HepG2 (cell line): ENCODE data around the gene CYP17A1. TPM values are rescaled to one million over a fixed set of nuclear protein-coding genes. Genes with fewer than 3 reads are reported as not detected.
A peak's percentile ranks its signal among the peaks of the same experiment; 100 is the strongest.

Experiments
- ATAC-seq: fragments of 200-7000 bp; cut with Tn5 transposase; 3 replicates; pipeline ENCODE4 v1.9.1; 2020; ENCODE audit warnings: mild to moderate bottlenecking, moderate library complexity
- BruUV-seq: library from RNA; stranded (reverse); fragments of 400-500 nt; replicated peaks from 2 replicates; lab custom pipeline; 2021; lab: Mats Ljungman, UMichigan
- CTCF ChIA-PET: fragments of 300-600 bp; formaldehyde crosslinking; extraction: SDS; loops from one replicate; lab custom pipeline; 2021; ENCODE audit warnings: low total read pairs, inconsistent platforms, low intra/inter-chr PET ratio; lab: Yijun Ruan, JAX
- POLR2A ChIA-PET: fragments of 350-600 bp; sonication (Branson Sonifier 250); formaldehyde crosslinking; loops from one replicate; lab custom pipeline; 2020; ENCODE audit warnings: antibody characterized with exemption, inconsistent platforms; lab: Yijun Ruan, JAX
- DNase-seq: peaks from one replicate; pipeline ENCODE4 v3.0.0-alpha.2; 2015; ENCODE audit warnings: low spot score
- FAIRE-seq: peaks from 3 replicates; lab custom pipeline; 2011; peaks lifted over from hg19 to GRCh38; lab: Jason Lieb, UNC
- H2AFZ ChIP-seq: one replicate; pipeline ENCODE4 v1.6.1; 2011; ENCODE audit warnings: low read length, inconsistent platforms
- H3K27ac ChIP-seq: fragments of 300-600 bp; 3 replicates; pipeline ENCODE4 v1.8.0; 2011; ENCODE audit warnings: mixed run types, mild to moderate bottlenecking, mixed read lengths, low read length, inconsistent platforms; ENCODE audit not compliant: insufficient read depth; ENCODE audit errors: extremely low read length
- H3K27me3 ChIP-seq, 2 experiments: fragments of 200-600 bp in 1 of 2; 2 replicates in 1 of 2; 3 replicates in 1 of 2; pipeline versions ENCODE4 v1.6.0 to v1.8.0; 2011; ENCODE audit warnings: low read length in 2 of 2, mild to moderate bottlenecking in 2 of 2, moderate library complexity in 2 of 2, inconsistent platforms in 1 of 2; ENCODE audit not compliant: insufficient read depth in 2 of 2, control insufficient read depth in 1 of 2
- H3K36me3 ChIP-seq, 2 experiments: fragments of 200-600 bp in 1 of 2; replicated peaks in 1 of 2; 2 replicates in 1 of 2; 3 replicates in 1 of 2; pipeline versions ENCODE4 v1.5.1 to v1.8.0; 2011; ENCODE audit warnings: low read length in 2 of 2, inconsistent platforms in 1 of 2; ENCODE audit not compliant: insufficient read depth in 2 of 2, control insufficient read depth in 1 of 2
- H3K4me1 ChIP-seq: 2 replicates; pipeline ENCODE4 v1.5.1; 2012; ENCODE audit warnings: low read length, inconsistent platforms; ENCODE audit not compliant: insufficient read depth
- H3K4me2 ChIP-seq: 2 replicates; pipeline ENCODE4 v1.6.0; 2011; ENCODE audit warnings: low read depth, low read length, inconsistent platforms
- H3K4me3 ChIP-seq, 3 experiments: fragments of 200-600 bp in 1 of 3; sonication (generic), shearing (Covaris generic) in 1 of 3; replicated peaks in 1 of 3; 2 replicates each; pipeline ENCODE4 v1.5.1; 2011 to 2016; ENCODE audit warnings: low read length in 3 of 3, inconsistent platforms in 2 of 3, low read depth in 2 of 3, mild to moderate bottlenecking in 2 of 3, control low read depth in 1 of 3, mixed read lengths in 1 of 3; ENCODE audit not compliant: insufficient read depth in 1 of 3
- H3K79me2 ChIP-seq: one replicate; pipeline ENCODE4 v1.6.1; 2011; ENCODE audit warnings: low read length, inconsistent platforms; ENCODE audit not compliant: insufficient read depth
- H3K9ac ChIP-seq: 2 replicates; pipeline ENCODE4 v1.6.0; 2011; ENCODE audit warnings: mild to moderate bottlenecking, low read depth, low read length, inconsistent platforms; ENCODE audit not compliant: insufficient read depth
- H3K9me3 ChIP-seq: 2 replicates; pipeline ENCODE4 v1.5.1; 2012; ENCODE audit warnings: mild to moderate bottlenecking, low read length
- H4K20me1 ChIP-seq: 2 replicates; pipeline ENCODE4 v1.6.0; 2011; ENCODE audit warnings: inconsistent platforms, mild to moderate bottlenecking, low read length, moderate library complexity; ENCODE audit not compliant: insufficient read depth
- HNF4G ChIP-seq, 2 experiments: sonication (generic) in 1 of 2; formaldehyde crosslinking in 1 of 2; IDR thresholded peaks; 2 replicates each; pipeline versions ENCODE4 v1.4.0 to v1.6.1; 2011 to 2020; ENCODE audit warnings: borderline replicate concordance in 2 of 2, low read depth in 2 of 2, mild to moderate bottlenecking in 2 of 2, low read length in 1 of 2, missing genetic modification reagents in 1 of 2, moderate library complexity in 1 of 2
- MAFF ChIP-seq: IDR thresholded peaks from 2 replicates; pipeline ENCODE4 v1.6.1; 2011; ENCODE audit warnings: low read depth, low read length, improper control_type of control experiment
- ZNF772 ChIP-seq: sonication (generic); formaldehyde crosslinking; IDR thresholded peaks from 2 replicates; pipeline ENCODE4 v1.5.0; 2020; ENCODE audit warnings: mild to moderate bottlenecking, missing genetic modification reagents
- WGBS: methylation state at CpG from one replicate; pipeline ENCODE4 v1.1.6; 2017; ENCODE audit warnings: low lambda C conversion rate; 5-methylcytosine and 5-hydroxymethylcytosine counted together
- in situ Hi-C: cut with HindIII; loops from 2 replicates; pipeline ENCODE4 v1.10.0; 2017; ENCODE audit warnings: low pct_unique_long_range_greater_than_20kb; ENCODE audit not compliant: extremely low pct_ligation_motif_present
- intact Hi-C: fragments of 100-400 bp; cut with micrococcal nuclease; formaldehyde crosslinking; loops from one replicate; pipeline ENCODE4 v1.10.0; 2022; ENCODE audit not compliant: unreplicated experiment
- polyA plus RNA-seq, 8 experiments: library from polyadenylated mRNA; depleted of rRNA in 3 of 8; stranded (reverse) in 7 of 8; unstranded in 1 of 8; fragments of >200 nt; fragmentation: Illumina TruSeq in 4 of 8; extraction: Trizol in 4 of 8; gene quantifications; 2 replicates each; pipeline versions ENCODE4 v1.2.1 to v1.2.3, GENCODE V29; 2011 to 2016; ENCODE audit warnings: low read depth in 4 of 8, missing spikeins in 1 of 8, mixed read lengths in 1 of 8; ENCODE audit not compliant: insufficient read depth in 1 of 8
- total RNA-seq, 5 experiments: library from RNA; depleted of rRNA; stranded (reverse); fragments of >200 nt; fragmentation: Illumina TruSeq; extraction: Trizol; gene quantifications; 2 replicates each; pipeline ENCODE4 v1.2.3, GENCODE V29; 2016; ENCODE audit warnings: low read depth in 1 of 5
- TF ChIP-seq, protein P1 (sequence below): sonication (generic); formaldehyde crosslinking; IDR thresholded peaks from 2 replicates; pipeline ENCODE4 v1.8.1; 2023; ENCODE audit warnings: mild to moderate bottlenecking, missing genetic modification reagents
- TF ChIP-seq, protein P2 (sequence below): sonication (generic); formaldehyde crosslinking; IDR thresholded peaks from 2 replicates; pipeline ENCODE4 v1.5.1; 2020; ENCODE audit warnings: missing genetic modification reagents, mild to moderate bottlenecking, borderline replicate concordance
- TF ChIP-seq, protein P3 (sequence below): sonication (generic); formaldehyde crosslinking; IDR thresholded peaks from 2 replicates; pipeline ENCODE4 v1.4.0; 2020; ENCODE audit warnings: missing genetic modification reagents

CYP17A1 gene
- total and polyA plus RNA-seq, 2 of the 13 experiments (the other 11 are each of a cell fraction or from before 2014, with no cell fraction given): 0.13 to 1.1 TPM

DNA sequence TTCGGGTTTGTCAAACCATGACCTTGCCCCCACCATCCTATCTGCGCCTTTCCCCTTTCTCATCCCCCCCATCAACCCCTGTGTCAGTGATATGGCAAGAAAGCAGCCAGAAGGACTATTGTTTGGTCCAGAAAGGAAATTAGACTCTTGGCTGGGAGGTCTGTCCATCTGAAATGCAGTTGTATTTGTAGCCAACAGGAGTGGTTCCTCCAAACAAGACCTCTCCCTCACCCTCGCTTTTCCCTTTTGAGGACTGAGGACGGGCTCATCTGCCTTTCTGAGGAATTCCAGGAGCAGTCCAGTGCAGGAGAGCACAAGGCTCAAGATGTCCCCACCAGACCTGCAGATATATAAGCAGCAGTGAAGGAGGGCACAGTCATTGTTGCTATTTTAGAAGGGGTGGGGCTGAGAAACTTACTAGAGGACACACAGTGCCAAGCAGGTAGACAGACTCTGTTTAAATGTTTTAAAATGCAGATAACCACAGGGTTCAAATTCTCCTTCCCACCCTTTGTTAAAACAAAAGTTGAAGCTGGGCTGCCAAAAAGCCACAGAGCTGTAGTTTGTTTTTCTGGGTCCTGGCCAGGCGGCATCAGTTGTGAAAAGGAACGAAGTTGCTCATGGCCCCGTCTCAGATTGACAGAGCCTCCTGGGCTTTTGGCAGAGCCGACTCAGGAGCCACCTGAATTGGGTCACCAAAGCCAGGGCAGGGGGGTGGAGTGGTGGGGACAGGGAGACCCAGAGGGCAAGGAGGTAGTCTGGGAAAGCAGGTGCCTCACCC is 37.3 kb downstream of the CYP17A1 start (continued):
- TF ChIP-seq, protein P1, sequence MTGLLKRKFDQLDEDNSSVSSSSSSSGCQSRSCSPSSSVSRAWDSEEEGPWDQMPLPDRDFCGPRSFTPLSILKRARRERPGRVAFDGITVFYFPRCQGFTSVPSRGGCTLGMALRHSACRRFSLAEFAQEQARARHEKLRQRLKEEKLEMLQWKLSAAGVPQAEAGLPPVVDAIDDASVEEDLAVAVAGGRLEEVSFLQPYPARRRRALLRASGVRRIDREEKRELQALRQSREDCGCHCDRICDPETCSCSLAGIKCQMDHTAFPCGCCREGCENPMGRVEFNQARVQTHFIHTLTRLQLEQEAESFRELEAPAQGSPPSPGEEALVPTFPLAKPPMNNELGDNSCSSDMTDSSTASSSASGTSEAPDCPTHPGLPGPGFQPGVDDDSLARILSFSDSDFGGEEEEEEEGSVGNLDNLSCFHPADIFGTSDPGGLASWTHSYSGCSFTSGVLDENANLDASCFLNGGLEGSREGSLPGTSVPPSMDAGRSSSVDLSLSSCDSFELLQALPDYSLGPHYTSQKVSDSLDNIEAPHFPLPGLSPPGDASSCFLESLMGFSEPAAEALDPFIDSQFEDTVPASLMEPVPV (CRISPR knock-in tag): no peak
- TF ChIP-seq, protein P2, sequence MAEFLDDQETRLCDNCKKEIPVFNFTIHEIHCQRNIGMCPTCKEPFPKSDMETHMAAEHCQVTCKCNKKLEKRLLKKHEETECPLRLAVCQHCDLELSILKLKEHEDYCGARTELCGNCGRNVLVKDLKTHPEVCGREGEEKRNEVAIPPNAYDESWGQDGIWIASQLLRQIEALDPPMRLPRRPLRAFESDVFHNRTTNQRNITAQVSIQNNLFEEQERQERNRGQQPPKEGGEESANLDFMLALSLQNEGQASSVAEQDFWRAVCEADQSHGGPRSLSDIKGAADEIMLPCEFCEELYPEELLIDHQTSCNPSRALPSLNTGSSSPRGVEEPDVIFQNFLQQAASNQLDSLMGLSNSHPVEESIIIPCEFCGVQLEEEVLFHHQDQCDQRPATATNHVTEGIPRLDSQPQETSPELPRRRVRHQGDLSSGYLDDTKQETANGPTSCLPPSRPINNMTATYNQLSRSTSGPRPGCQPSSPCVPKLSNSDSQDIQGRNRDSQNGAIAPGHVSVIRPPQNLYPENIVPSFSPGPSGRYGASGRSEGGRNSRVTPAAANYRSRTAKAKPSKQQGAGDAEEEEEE (CRISPR knock-in tag): no peak

DNA sequence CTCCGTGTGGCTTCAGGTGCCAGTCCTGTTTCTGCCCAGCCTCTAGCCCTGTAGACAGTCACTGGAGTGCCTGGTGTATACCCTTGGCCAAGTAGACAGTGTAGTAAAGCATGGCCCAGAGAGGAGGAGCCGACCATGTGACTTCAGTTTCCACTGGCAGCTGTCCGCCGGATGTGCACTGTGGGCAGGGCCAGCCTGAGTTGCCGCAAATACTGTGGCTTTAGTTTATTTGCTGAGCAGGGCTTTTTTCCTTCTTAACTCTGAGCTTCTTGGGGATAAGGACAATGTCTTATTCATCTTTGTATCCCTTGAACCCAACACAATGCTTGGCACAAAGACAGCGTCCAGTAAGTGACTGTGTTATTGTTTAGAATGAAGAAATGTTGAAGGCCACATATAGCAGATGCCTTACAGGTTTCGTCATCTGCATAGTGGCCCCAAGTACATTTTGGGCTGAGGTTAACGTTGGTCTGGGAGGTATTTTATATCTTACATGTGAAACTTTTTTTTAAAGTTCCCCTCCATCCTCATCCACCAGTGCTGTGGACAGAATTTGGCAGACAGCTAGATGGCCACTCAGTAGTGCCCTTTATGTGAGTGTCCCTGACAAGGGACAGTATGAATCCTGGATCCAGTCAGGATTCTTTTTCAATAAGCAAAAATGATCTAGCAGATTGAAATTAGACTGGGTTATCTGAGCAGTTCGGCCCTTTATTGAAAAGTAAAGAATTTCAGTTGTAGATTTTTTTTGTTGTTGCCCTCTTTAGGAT is 40.6 kb downstream of the CYP17A1 start:
- peaks cover 35% of the 10 kb centered on the region for H3K4me1 ChIP-seq
- no peaks in the 10 kb centered on the region for H3K79me2 ChIP-seq
- no peak overlapping the region for H3K4me3 ChIP-seq
- H3K27me3 ChIP-seq: no peaks in the 10 kb centered on the region
- H4K20me1 ChIP-seq: no peaks in the 10 kb centered on the region
- no peak for FAIRE-seq
- H3K9me3 ChIP-seq: no peaks in the 10 kb centered on the region
- no peak overlapping the region for H3K4me2 ChIP-seq
- CTCF ChIA-PET: no interaction called here
- in situ Hi-C loops (no loop called here), intact Hi-C loops (no loop called here)
- ATAC-seq: no peak
- H3K9ac ChIP-seq: no peak overlapping the region
- no peak overlapping the region for H3K27ac ChIP-seq
- no TSS peak for BruUV-seq
- 74% methylated on average over 9 of the region's 9 CpGs for WGBS
- H2AFZ ChIP-seq: no peak overlapping the region
- POLR2A ChIA-PET: no interaction called here
- DNase-seq: no peak
- H3K36me3 ChIP-seq: peaks cover 3 to 7% of the 10 kb centered on the region in 2 experiments; a peak in 3 of 5 replicates
- no peak for TF ChIP-seq HNF4G (IDR thresholded peaks at IDR 0.05; ENCODE audit: borderline replicate concordance, low read depth, low read length)
- TF ChIP-seq HNF4G (CRISPR knock-in tag; IDR thresholded peaks at IDR 0.05; ENCODE audit: borderline replicate concordance, low read depth): no peak
- TF ChIP-seq ZNF772 (CRISPR knock-in tag): no peak
- peak; percentile 54 for TF ChIP-seq MAFF
- TF ChIP-seq, protein P3, sequence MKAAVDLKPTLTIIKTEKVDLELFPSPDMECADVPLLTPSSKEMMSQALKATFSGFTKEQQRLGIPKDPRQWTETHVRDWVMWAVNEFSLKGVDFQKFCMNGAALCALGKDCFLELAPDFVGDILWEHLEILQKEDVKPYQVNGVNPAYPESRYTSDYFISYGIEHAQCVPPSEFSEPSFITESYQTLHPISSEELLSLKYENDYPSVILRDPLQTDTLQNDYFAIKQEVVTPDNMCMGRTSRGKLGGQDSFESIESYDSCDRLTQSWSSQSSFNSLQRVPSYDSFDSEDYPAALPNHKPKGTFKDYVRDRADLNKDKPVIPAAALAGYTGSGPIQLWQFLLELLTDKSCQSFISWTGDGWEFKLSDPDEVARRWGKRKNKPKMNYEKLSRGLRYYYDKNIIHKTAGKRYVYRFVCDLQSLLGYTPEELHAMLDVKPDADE: no peak
